ENCODE data around the gene NAA16.

- TF ChIP-seq EZH2 (IDR thresholded peaks at IDR 0.05) (no peak), POLR2AphosphoS5 (IDR thresholded peaks at IDR 0.05; ENCODE audit: borderline replicate concordance, low read depth, low read length) (no peak), FOXP2 (optimal IDR thresholded peaks at IDR 0.05; ENCODE audit: control extremely low read depth, extremely low read length, insufficient read depth) (no peak)
These were observed 4.5 kb downstream of the NAA16 start for GRCh38 chr13:41315443-41316047.
